Left renal cortex interstitium (tissue), 4 donors: Measurements from ENCODE around the gene KIF3C. TPM values are rescaled to one million over a fixed set of nuclear protein-coding genes. Genes with fewer than 3 reads are reported as not detected.
"Not testable (repeated sequence)": the region's sequence is repeated elsewhere in the genome, so short reads cannot be mapped to it uniquely, and the experiment has no call there.

Source experiments
- DNase-seq, 4 donors: peaks; one replicate each; pipeline ENCODE4 v3.0.0-alpha.2; 2013; ENCODE audit warnings: low read depth in 4 of 4, low spot score in 2 of 4, missing footprints in 1 of 4
- polyA plus RNA-seq, 4 donors: library from polyadenylated mRNA; unstranded; fragments of 120-200 nt; gene quantifications; one replicate each; pipeline ENCODE4 v1.2.1, GENCODE V29; 2013; ENCODE audit not compliant: insufficient read length in 4 of 4

KIF3C gene
- polyA plus RNA-seq = 10 to 100 TPM; 16.8 to 19.4 (median 19.0) TPM

- peak in 2 of 4 donors; percentile 25 to 70 for DNase-seq
These were observed at the start of gene KIF3C for GRCh38 chr2:25982273-25982967. Gene KIF3C, minus strand, starts transcription at chr2:25982497. Its CDS starts 580 bp downstream, at chr2:25981917.

GRCh38 chr2:26028083-26028482, 45.8 kb upstream of the KIF3C start:
- not testable (repeated sequence) for DNase-seq

GRCh38 chr2:26025509-26025908, 43.2 kb upstream of the KIF3C start:
- DNase-seq = no peak

- no peak for DNase-seq
These were observed 42.0 kb upstream of the KIF3C start for GRCh38 chr2:26024260-26024659.

- no peak for DNase-seq
These were observed 37.9 kb upstream of the KIF3C start for GRCh38 chr2:26020231-26020640.

- DNase-seq = no peak
These were observed 36.1 kb upstream of the KIF3C start for GRCh38 chr2:26018184-26019055.

- no peak for DNase-seq
These were observed 35.3 kb upstream of the KIF3C start for GRCh38 chr2:26017464-26018183.

- not testable (repeated sequence) for DNase-seq
These were observed 34.4 kb upstream of the KIF3C start for GRCh38 chr2:26016706-26017045.

GRCh38 chr2:26016012-26016705, 33.9 kb upstream of the KIF3C start:
- no peak for DNase-seq

GRCh38 chr2:26013668-26014067, 31.4 kb upstream of the KIF3C start:
- DNase-seq = no peak

- DNase-seq = no peak
These were observed 29.9 kb upstream of the KIF3C start for GRCh38 chr2:26011990-26012856.

- DNase-seq = no peak
These were observed 29.3 kb upstream of the KIF3C start for GRCh38 chr2:26011609-26011989.

GRCh38 chr2:26010943-26011342, 28.6 kb upstream of the KIF3C start:
- DNase-seq = no peak

- DNase-seq = no peak
These were observed 27.3 kb upstream of the KIF3C start for GRCh38 chr2:26009567-26009963.

GRCh38 chr2:26008851-26009566, 26.7 kb upstream of the KIF3C start:
- no peak for DNase-seq

GRCh38 chr2:26008095-26008494, 25.8 kb upstream of the KIF3C start:
- no peak for DNase-seq

- DNase-seq = no peak
These were observed 20.5 kb upstream of the KIF3C start for GRCh38 chr2:26002632-26003310.

GRCh38 chr2:26001743-26002351, 19.6 kb upstream of the KIF3C start:
- no peak for DNase-seq
